CD8-positive, alpha-beta memory T cell (primary cell): ENCODE measurements around the gene TRIM52. TPM values are rescaled to one million over a fixed set of nuclear protein-coding genes. Genes with fewer than 3 reads are reported as not detected.

Experiments used
- CTCF ChIA-PET: fragments of 350-600 bp; sonication (Branson Sonifier 250); formaldehyde crosslinking; loops from one replicate; lab custom pipeline; 2021; ENCODE audit warnings: antibody characterized with exemption; lab: Charles Lee
- POLR2A ChIA-PET: fragments of 350-600 bp; sonication (Branson Sonifier 250); formaldehyde crosslinking; loops from one replicate; lab custom pipeline; 2021; ENCODE audit warnings: antibody characterized with exemption; lab: Charles Lee
- DNase-seq, 5 donors: peaks; one replicate each; pipeline versions ENCODE4 v3.0.0 to v3.0.0-alpha.2; 2020 to 2022; ENCODE audit warnings: mixed read lengths in 1 of 5
- H3K27ac ChIP-seq: one replicate; pipeline ENCODE4 v1.7.0; 2013; ENCODE audit warnings: low read depth, mild to moderate bottlenecking, low read length, moderate library complexity
- H3K27me3 ChIP-seq: 2 replicates; pipeline ENCODE4 v1.7.0; 2013; ENCODE audit warnings: low read length, mild to moderate bottlenecking; ENCODE audit not compliant: insufficient read depth, poor library complexity, severe bottlenecking
- H3K36me3 ChIP-seq: 2 replicates; pipeline ENCODE4 v1.7.0; 2013; ENCODE audit warnings: mild to moderate bottlenecking, low read length, moderate library complexity; ENCODE audit not compliant: insufficient read depth
- H3K4me1 ChIP-seq: 2 replicates; pipeline ENCODE4 v1.7.0; 2013; ENCODE audit warnings: mild to moderate bottlenecking, low read length, moderate library complexity; ENCODE audit not compliant: insufficient read depth
- H3K4me3 ChIP-seq: 2 replicates; pipeline ENCODE4 v1.7.0; 2013; ENCODE audit warnings: mild to moderate bottlenecking, low read length
- H3K9me3 ChIP-seq: 2 replicates; pipeline ENCODE4 v1.7.0; 2013; ENCODE audit warnings: mild to moderate bottlenecking, low read length
- H3K27ac Mint-ChIP-seq, 8 donors: one replicate each; pipeline ENCODE4 v1.8.0; 2020 to 2021; ENCODE audit warnings: mixed read lengths in 8 of 8, mild to moderate bottlenecking in 6 of 8, inconsistent platforms in 3 of 8, moderate library complexity in 3 of 8
- H3K27me3 Mint-ChIP-seq, 2 donors: one replicate each; pipeline ENCODE4 v1.8.0; 2020 to 2021; ENCODE audit warnings: mixed read lengths in 2 of 2, mild to moderate bottlenecking in 1 of 2, moderate library complexity in 1 of 2
- H3K36me3 Mint-ChIP-seq, 3 donors: one replicate each; pipeline ENCODE4 v1.8.0; 2020 to 2021; ENCODE audit warnings: mixed read lengths in 3 of 3, inconsistent platforms in 1 of 3, mild to moderate bottlenecking in 1 of 3
- H3K4me1 Mint-ChIP-seq, 3 donors: one replicate each; pipeline ENCODE4 v1.8.0; 2020 to 2021; ENCODE audit warnings: mixed read lengths in 3 of 3, inconsistent platforms in 1 of 3, mild to moderate bottlenecking in 1 of 3
- H3K4me3 Mint-ChIP-seq, 7 donors: one replicate each; pipeline ENCODE4 v1.8.0; 2020 to 2021; ENCODE audit warnings: mixed read lengths in 7 of 7, mild to moderate bottlenecking in 6 of 7, moderate library complexity in 4 of 7, inconsistent platforms in 2 of 7
- H3K9me3 Mint-ChIP-seq, 5 donors: one replicate each; pipeline ENCODE4 v1.8.0; 2020 to 2022; ENCODE audit warnings: mixed read lengths in 5 of 5, mild to moderate bottlenecking in 3 of 5, moderate library complexity in 2 of 5, inconsistent platforms in 1 of 5
- polyA plus RNA-seq: library from polyadenylated mRNA; unstranded; fragments of 300-500 nt; fragmentation: Illumina TruSeq; gene quantifications from one replicate; pipeline ENCODE4 v1.2.3, GENCODE V29; 2021
- total RNA-seq, 2 experiments: library from RNA; stranded (reverse); gene quantifications; one replicate each; pipeline ENCODE4 v1.2.3, GENCODE V29; 2021

Gene TRIM52
- total and polyA plus RNA-seq, 3 experiments from 2014 or later = 14.1 to 46.3 (median 17.1) TPM

GRCh38 chr5:181241393-181241975, 19.5 kb downstream of the TRIM52 start:
- peaks cover 49% of the 10 kb centered on the region for H3K4me1 ChIP-seq
- Mint-ChIP-seq H3K36me3 (peaks cover 19 to 78% (median 27%) of the 10 kb centered on the region in 3 donors), H3K4me1 (peaks cover 59 to 67% (median 63%) of the 10 kb centered on the region in 3 donors), H3K9me3 (no peaks in the 10 kb centered on the region), H3K4me3 (peak overlapping the region; percentile 94 to 99 (median 97)), H3K27me3 (peaks cover 0 to 3% of the 10 kb centered on the region in 2 donors), H3K27ac (peak overlapping the region; percentile 95 to 99 (median 98))
- H3K9me3 ChIP-seq = no peaks in the 10 kb centered on the region
- DNase-seq = no peak
- POLR2A ChIA-PET = interaction anchor here (4.3 to 8.9 kb wide), 3 partner anchors 18 to 53 kb away, joined by 30 to 94 read pairs (median 70); partner anchors contain the start of genes TRIM41 and TRIM52
- H3K27ac ChIP-seq = peak overlapping the region; percentile 96
- CTCF ChIA-PET = interaction anchor here (1.0 to 1.8 kb wide), 3 partner anchors 16 to 20 kb away, joined by 3 to 5 read pairs (median 4); partner anchors contain the start of gene TRIM52
- H3K27me3 ChIP-seq = no peaks in the 10 kb centered on the region
- H3K4me3 ChIP-seq = peak overlapping the region; percentile 95
- H3K36me3 ChIP-seq = peaks cover 51% of the 10 kb centered on the region

- ChIA-PET CTCF (interaction anchor here (0.8 to 1.7 kb wide), 5 partner anchors 15 to 32 kb away, joined by 3 to 5 read pairs (median 3); partner anchors contain the start of gene TRIM52), POLR2A (interaction anchor here (0.6 to 6.1 kb wide), 2 partner anchors 16 to 20 kb away, joined by 3 to 70 read pairs; partner anchors contain the start of gene TRIM41)
- H3K4me3 Mint-ChIP-seq = peak overlapping the region in 4 of 7 donors; percentile 5 to 62 (median 52)
- no peaks in the 10 kb centered on the region for H3K9me3 Mint-ChIP-seq
- H3K9me3 ChIP-seq = no peaks in the 10 kb centered on the region
- peaks cover 0 to 3% of the 10 kb centered on the region in 2 donors for H3K27me3 Mint-ChIP-seq
- H3K27me3 ChIP-seq = no peaks in the 10 kb centered on the region
- no peak for DNase-seq
- H3K27ac Mint-ChIP-seq = peak overlapping the region; percentile 43 to 97 (median 79)
- H3K27ac ChIP-seq = peak overlapping the region; percentile 29
- no peak overlapping the region for H3K4me3 ChIP-seq
- peaks cover 71% of the 10 kb centered on the region for H3K36me3 ChIP-seq
- peaks cover 40 to 45% (median 42%) of the 10 kb centered on the region in 3 donors for H3K4me1 Mint-ChIP-seq
- peaks cover 19 to 97% (median 32%) of the 10 kb centered on the region in 3 donors for H3K36me3 Mint-ChIP-seq
- peaks cover 31% of the 10 kb centered on the region for H3K4me1 ChIP-seq
Measured at GRCh38 chr5:181239062-181239663, 21.8 kb downstream of the TRIM52 start.

GRCh38 chr5:181237729-181238385, 23.1 kb downstream of the TRIM52 start:
- peaks cover 27% of the 10 kb centered on the region for H3K4me1 ChIP-seq
- no peak overlapping the region for H3K4me3 ChIP-seq
- ChIA-PET POLR2A (no interaction called here), CTCF (no interaction called here)
- H3K9me3 Mint-ChIP-seq = no peaks in the 10 kb centered on the region
- H3K4me1 Mint-ChIP-seq = peaks cover 31 to 40% (median 39%) of the 10 kb centered on the region in 3 donors
- H3K36me3 Mint-ChIP-seq = peaks cover 19 to 95% (median 34%) of the 10 kb centered on the region in 3 donors
- H3K27ac ChIP-seq = no peak overlapping the region
- peaks cover 0 to 3% of the 10 kb centered on the region in 2 donors for H3K27me3 Mint-ChIP-seq
- peak overlapping the region in 7 of 8 donors; percentile 26 to 82 (median 58) for H3K27ac Mint-ChIP-seq
- peaks cover 82% of the 10 kb centered on the region for H3K36me3 ChIP-seq
- DNase-seq = no peak
- H3K4me3 Mint-ChIP-seq = peak overlapping the region in 1 of 7 donors; percentile 27
- H3K27me3 ChIP-seq = no peaks in the 10 kb centered on the region
- no peaks in the 10 kb centered on the region for H3K9me3 ChIP-seq

- Mint-ChIP-seq H3K36me3 (peaks cover 20 to 94% (median 36%) of the 10 kb centered on the region in 3 donors), H3K27ac (peak overlapping the region in 7 of 8 donors; percentile 10 to 70 (median 39)), H3K4me3 (peak overlapping the region in 1 of 7 donors; percentile 42), H3K9me3 (no peaks in the 10 kb centered on the region), H3K4me1 (peaks cover 25 to 35% (median 32%) of the 10 kb centered on the region in 3 donors), H3K27me3 (peaks cover 0 to 2% of the 10 kb centered on the region in 2 donors)
- Histone ChIP-seq H3K4me1 (peaks cover 20% of the 10 kb centered on the region), H3K4me3 (no peak overlapping the region), H3K27me3 (no peaks in the 10 kb centered on the region), H3K36me3 (peaks cover 84% of the 10 kb centered on the region), H3K27ac (no peak overlapping the region), H3K9me3 (no peaks in the 10 kb centered on the region)
- DNase-seq = no peak
- ChIA-PET POLR2A (interaction anchor here (1.0 to 3.9 kb wide), 2 partner anchors 12 to 14 kb away, joined by 3 to 20 read pairs; partner anchors contain the start of gene TRIM41), CTCF (interaction anchor here (0.8 kb wide), 1 partner anchor 48 kb away, joined by 3 read pairs; no protein-coding TSS in a partner anchor)
Measured at GRCh38 chr5:181236954-181237641, 23.8 kb downstream of the TRIM52 start.

- H3K4me3 Mint-ChIP-seq = peak overlapping the region in 1 of 7 donors; percentile 42
- POLR2A ChIA-PET = interaction anchor here (1.0 to 3.9 kb wide), 2 partner anchors 12 to 14 kb away, joined by 3 to 20 read pairs; partner anchors contain the start of gene TRIM41
- peaks cover 21 to 94% (median 32%) of the 10 kb centered on the region in 3 donors for H3K36me3 Mint-ChIP-seq
Measured at GRCh38 chr5:181236471-181236870, 24.5 kb downstream of the TRIM52 start.

GRCh38 chr5:181235689-181236366, 25.1 kb downstream of the TRIM52 start:
- peaks cover 73% of the 10 kb centered on the region for H3K36me3 ChIP-seq
- POLR2A ChIA-PET = interaction anchor here (0.6 to 3.9 kb wide), 3 partner anchors 11 to 13 kb away, joined by 6 to 20 read pairs (median 7); partner anchors contain the start of gene TRIM41
- peaks cover 7% of the 10 kb centered on the region for H3K4me1 ChIP-seq
- H3K4me3 Mint-ChIP-seq = peak overlapping the region in 1 of 7 donors; percentile 32
- H3K9me3 Mint-ChIP-seq = no peaks in the 10 kb centered on the region
- H3K4me1 Mint-ChIP-seq = peaks cover 14 to 28% (median 21%) of the 10 kb centered on the region in 3 donors
- CTCF ChIA-PET = interaction anchor here (1.3 to 1.4 kb wide), 2 partner anchors 12 to 47 kb away, joined by 4 to 7 read pairs; no protein-coding TSS in a partner anchor
- H3K4me3 ChIP-seq = no peak overlapping the region
- peak overlapping the region in 7 of 8 donors; percentile 7 to 69 (median 61) for H3K27ac Mint-ChIP-seq
- peaks cover 19 to 94% (median 31%) of the 10 kb centered on the region in 3 donors for H3K36me3 Mint-ChIP-seq
- no peaks in the 10 kb centered on the region for H3K27me3 ChIP-seq
- DNase-seq = no peak
- peaks cover 0 to 2% of the 10 kb centered on the region in 2 donors for H3K27me3 Mint-ChIP-seq
- H3K27ac ChIP-seq = no peak overlapping the region
- no peaks in the 10 kb centered on the region for H3K9me3 ChIP-seq

More at GRCh38 chr5:181236471-181236870, 24.5 kb downstream of the TRIM52 start:
- peaks cover 79% of the 10 kb centered on the region for H3K36me3 ChIP-seq
- DNase-seq = no peak
- no peak overlapping the region for H3K27ac ChIP-seq
- H3K4me3 ChIP-seq = no peak overlapping the region
- Mint-ChIP-seq H3K9me3 (no peaks in the 10 kb centered on the region), H3K27ac (peak overlapping the region in 4 of 8 donors; percentile 42 to 75 (median 64)), H3K27me3 (peaks cover 0 to 2% of the 10 kb centered on the region in 2 donors), H3K4me1 (peaks cover 19 to 30% (median 26%) of the 10 kb centered on the region in 3 donors)
- H3K27me3 ChIP-seq = no peaks in the 10 kb centered on the region
- CTCF ChIA-PET = interaction anchor here (0.8 kb wide), 1 partner anchor 47 kb away, joined by 3 read pairs; no protein-coding TSS in a partner anchor
- no peaks in the 10 kb centered on the region for H3K9me3 ChIP-seq
- H3K4me1 ChIP-seq = peaks cover 14% of the 10 kb centered on the region
